Caco-2 (cell line): ENCODE results near the gene SVIP. TPM values are rescaled to one million over a fixed set of nuclear protein-coding genes. Genes with fewer than 3 reads are reported as not detected.

ENCODE experiments used
- BruUV-seq: library from RNA; stranded (reverse); fragments of 400-500 nt; replicated peaks from 2 replicates; lab custom pipeline; 2021; lab: Mats Ljungman, UMichigan
- CTCF ChIA-PET: fragments of 300-600 bp; sonication (Branson Sonifier 250); formaldehyde crosslinking; loops from one replicate; lab custom pipeline; 2022; ENCODE audit warnings: antibody characterized with exemption; lab: Charles Lee
- POLR2A ChIA-PET: fragments of 300-600 bp; sonication (Branson Sonifier 250); formaldehyde crosslinking; loops from one replicate; lab custom pipeline; 2022; ENCODE audit warnings: antibody characterized with exemption; lab: Charles Lee
- DNase-seq, 2 experiments: peaks; one replicate each; pipeline versions ENCODE4 v3.0.0 to v3.0.0-alpha.2; 2020 to 2022
- H3K27me3 ChIP-seq: replicated peaks from 2 replicates; pipeline ENCODE4 v1.6.0; 2011; ENCODE audit warnings: low read length; ENCODE audit not compliant: control insufficient read depth, insufficient read depth
- H3K36me3 ChIP-seq: 2 replicates; pipeline ENCODE4 v1.5.1; 2011; ENCODE audit warnings: low read length; ENCODE audit not compliant: control insufficient read depth, insufficient read depth
- H3K4me1 ChIP-seq: fragments of 250-450 bp; sonication (Bioruptor Pico); 2 replicates; pipeline ENCODE4 v1.5.1; 2020; ENCODE audit warnings: mild to moderate bottlenecking
- H3K4me3 ChIP-seq: 2 replicates; pipeline ENCODE4 v1.5.1; 2011; ENCODE audit warnings: low read depth, mild to moderate bottlenecking, control low read depth, low read length
- H3K9me3 ChIP-seq: fragments of 250-450 bp; sonication (Bioruptor Pico); 2 replicates; pipeline ENCODE4 v1.5.1; 2020; ENCODE audit warnings: mild to moderate bottlenecking, moderate library complexity
- H3K27ac Mint-ChIP-seq: one replicate; pipeline ENCODE4 v1.8.0; 2022; ENCODE audit warnings: mixed read lengths; ENCODE audit not compliant: unreplicated experiment
- H3K27me3 Mint-ChIP-seq: one replicate; pipeline ENCODE4 v1.8.0; 2022; ENCODE audit warnings: mixed read lengths; ENCODE audit not compliant: insufficient read depth, unreplicated experiment
- H3K36me3 Mint-ChIP-seq: one replicate; pipeline ENCODE4 v1.8.0; 2022; ENCODE audit warnings: mild to moderate bottlenecking, mixed read lengths; ENCODE audit not compliant: insufficient read depth, unreplicated experiment
- H3K4me1 Mint-ChIP-seq: one replicate; pipeline ENCODE4 v1.8.0; 2022; ENCODE audit warnings: low read depth, mixed read lengths; ENCODE audit not compliant: unreplicated experiment
- H3K4me3 Mint-ChIP-seq: one replicate; pipeline ENCODE4 v1.8.0; 2022; ENCODE audit warnings: mild to moderate bottlenecking, moderate library complexity, mixed read lengths; ENCODE audit not compliant: unreplicated experiment
- H3K9me3 Mint-ChIP-seq: one replicate; pipeline ENCODE4 v1.8.0; 2022; ENCODE audit warnings: mixed read lengths; ENCODE audit not compliant: unreplicated experiment
- CTCF ChIP-seq, 2 experiments: fragments of 200-600 bp in 1 of 2; IDR thresholded peaks; 1 replicate in 1 of 2; 2 replicates in 1 of 2; pipeline versions ENCODE4 v1.5.1 to v1.8.0; 2011 to 2022; ENCODE audit warnings: antibody characterized with exemption in 1 of 2, control low read depth in 1 of 2, inconsistent platforms in 1 of 2, low read depth in 1 of 2, low read length in 1 of 2, mild to moderate bottlenecking in 1 of 2, moderate library complexity in 1 of 2; ENCODE audit not compliant: insufficient read depth in 1 of 2, severe bottlenecking in 1 of 2, unreplicated experiment in 1 of 2
- intact Hi-C: fragments of 100-400 bp; cut with micrococcal nuclease; formaldehyde crosslinking; loops from one replicate; pipeline ENCODE4 v1.10.0; 2022; ENCODE audit not compliant: unreplicated experiment
- total RNA-seq: library from RNA; stranded (reverse); gene quantifications from 2 replicates; pipeline ENCODE4 v1.2.3, GENCODE V29; 2022

The SVIP gene
- total RNA-seq, 1 experiment from 2014 or later, result 19.6 TPM

GRCh38 chr11:22859756-22860155 lies 30.2 kb upstream of the SVIP start:
- Mint-ChIP-seq H3K4me3 (no peak overlapping the region), H3K4me1 (no peaks in the 10 kb centered on the region), H3K9me3 (no peaks in the 10 kb centered on the region), H3K27ac (no peak overlapping the region), H3K36me3 (no peaks in the 10 kb centered on the region), H3K27me3 (peaks cover 5% of the 10 kb centered on the region)
- Histone ChIP-seq H3K9me3 (no peaks in the 10 kb centered on the region), H3K4me3 (no peak overlapping the region), H3K4me1 (no peaks in the 10 kb centered on the region), H3K27me3 (no peaks in the 10 kb centered on the region), H3K36me3 (no peaks in the 10 kb centered on the region)
- CTCF ChIA-PET, result no interaction called here
- TF ChIP-seq CTCF (IDR thresholded peaks at IDR 0.05; ENCODE audit: insufficient read depth in 1 of 2, low read depth in 1 of 2, low read length in 1 of 2, severe bottlenecking in 1 of 2, unreplicated experiment in 1 of 2), result no peak
- intact Hi-C loops, result no loop called here
- no peak for DNase-seq
- POLR2A ChIA-PET, result no interaction called here
- no TSS peak for BruUV-seq

- no peak for DNase-seq
- intact Hi-C loops, result no loop called here
- Mint-ChIP-seq H3K4me1 (no peaks in the 10 kb centered on the region), H3K9me3 (peaks cover 11% of the 10 kb centered on the region), H3K36me3 (no peaks in the 10 kb centered on the region), H3K4me3 (no peak overlapping the region), H3K27me3 (peaks cover 6% of the 10 kb centered on the region), H3K27ac (no peak overlapping the region)
- H3K27me3 ChIP-seq, result no peaks in the 10 kb centered on the region
- no peaks in the 10 kb centered on the region for H3K4me1 ChIP-seq
- POLR2A ChIA-PET, result no interaction called here
- H3K36me3 ChIP-seq, result no peaks in the 10 kb centered on the region
- no peak overlapping the region for H3K4me3 ChIP-seq
- CTCF ChIA-PET, result interaction anchor here (0.7 kb wide), 1 partner anchor 22 kb away, joined by 3 read pairs; the partner anchor contains the start of gene SVIP
- BruUV-seq, result no TSS peak
- no peak for TF ChIP-seq CTCF (IDR thresholded peaks at IDR 0.05; ENCODE audit: insufficient read depth in 1 of 2, low read depth in 1 of 2, low read length in 1 of 2, severe bottlenecking in 1 of 2, unreplicated experiment in 1 of 2)
- H3K9me3 ChIP-seq, result no peaks in the 10 kb centered on the region
Measured at GRCh38 chr11:22851477-22851876, 21.9 kb upstream of the SVIP start.

DNA sequence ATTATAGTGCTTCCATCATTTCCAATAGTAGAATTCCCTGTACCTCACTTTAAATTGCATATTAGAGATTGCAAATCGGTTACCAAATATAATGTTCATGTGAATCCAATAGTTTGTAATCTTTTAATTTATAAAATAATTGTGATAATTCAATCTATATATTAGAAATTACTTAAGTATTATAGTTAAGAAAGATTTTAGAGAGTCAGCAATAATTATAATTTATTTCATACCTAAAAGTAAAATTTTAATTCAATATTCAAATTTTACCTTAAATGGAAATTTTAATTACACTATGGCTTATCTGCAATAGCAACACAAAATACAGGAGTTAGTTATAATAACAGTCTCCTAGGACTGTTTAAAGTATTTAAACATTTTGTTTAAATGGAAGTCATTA lies 17.1 kb upstream of the SVIP start:
- Histone ChIP-seq H3K27me3 (no peaks in the 10 kb centered on the region), H3K36me3 (no peaks in the 10 kb centered on the region), H3K4me3 (no peak overlapping the region), H3K9me3 (no peaks in the 10 kb centered on the region), H3K4me1 (no peaks in the 10 kb centered on the region)
- intact Hi-C loops, result no loop called here
- H3K9me3 Mint-ChIP-seq, result no peaks in the 10 kb centered on the region
- POLR2A ChIA-PET, result no interaction called here
- H3K27me3 Mint-ChIP-seq, result no peaks in the 10 kb centered on the region
- H3K36me3 Mint-ChIP-seq, result no peaks in the 10 kb centered on the region
- BruUV-seq, result no TSS peak
- no peaks in the 10 kb centered on the region for H3K4me1 Mint-ChIP-seq
- no peak overlapping the region for H3K4me3 Mint-ChIP-seq
- CTCF ChIA-PET, result no interaction called here
- no peak for DNase-seq
- TF ChIP-seq CTCF (IDR thresholded peaks at IDR 0.05; ENCODE audit: insufficient read depth in 1 of 2, low read depth in 1 of 2, low read length in 1 of 2, severe bottlenecking in 1 of 2, unreplicated experiment in 1 of 2), result no peak
- H3K27ac Mint-ChIP-seq, result no peak overlapping the region
